Type B pancreatic cell (in vitro differentiated cells): ENCODE data around the gene ATP13A4. TPM values are rescaled to one million over a fixed set of nuclear protein-coding genes. Genes with fewer than 3 reads are reported as not detected.

Experiments used
- DNase-seq: peaks from one replicate; pipeline ENCODE4 v3.0.0; 2021; ENCODE audit warnings: mixed read lengths; ENCODE audit not compliant: unreplicated experiment; ENCODE audit errors: extremely low spot score
- H3K27ac Mint-ChIP-seq: 2 replicates; pipeline ENCODE4 v1.8.0; 2021; ENCODE audit warnings: mild to moderate bottlenecking, mixed read lengths
- H3K27me3 Mint-ChIP-seq: 2 replicates; pipeline ENCODE4 v1.8.0; 2021; ENCODE audit warnings: mixed read lengths
- H3K36me3 Mint-ChIP-seq: 2 replicates; pipeline ENCODE4 v1.8.0; 2021; ENCODE audit warnings: mixed read lengths
- H3K4me1 Mint-ChIP-seq: one replicate; pipeline ENCODE4 v1.8.0; 2021; ENCODE audit warnings: mixed read lengths; ENCODE audit not compliant: unreplicated experiment
- H3K4me3 Mint-ChIP-seq: 2 replicates; pipeline ENCODE4 v1.8.0; 2021; ENCODE audit warnings: mild to moderate bottlenecking, mixed read lengths
- H3K9me3 Mint-ChIP-seq: 2 replicates; pipeline ENCODE4 v1.8.0; 2021; ENCODE audit warnings: mixed read lengths
- CTCF ChIP-seq: fragments of 200-600 bp; sonication (generic); conservative IDR thresholded peaks from 2 replicates; pipeline ENCODE4 v1.5.0; 2021; ENCODE audit warnings: antibody characterized with exemption, mild to moderate bottlenecking
- total RNA-seq: library from RNA; stranded (reverse); gene quantifications from 2 replicates; pipeline ENCODE4 v1.2.1, GENCODE V29; 2021; ENCODE audit warnings: low replicate concordance

The ATP13A4 gene
- total RNA-seq, 1 donor from 2014 or later = 10.2 TPM

- Mint-ChIP-seq H3K9me3 (no peaks in the 10 kb centered on the region), H3K27ac (no peak overlapping the region), H3K4me3 (no peak overlapping the region), H3K36me3 (no peaks in the 10 kb centered on the region), H3K27me3 (no peaks in the 10 kb centered on the region), H3K4me1 (peaks cover 5% of the 10 kb centered on the region)
- no peak for DNase-seq
- TF ChIP-seq CTCF = no peak
These were observed 73.3 kb downstream of the ATP13A4 start for GRCh38 chr3:193481436-193481835.

GRCh38 chr3:193474446-193474845 is 80.2 kb downstream of the ATP13A4 start:
- no peak overlapping the region for H3K27ac Mint-ChIP-seq
- H3K27me3 Mint-ChIP-seq = no peaks in the 10 kb centered on the region
- H3K9me3 Mint-ChIP-seq = no peaks in the 10 kb centered on the region
- H3K4me3 Mint-ChIP-seq = no peak overlapping the region
- TF ChIP-seq CTCF = no peak
- no peak for DNase-seq
- peaks cover 6% of the 10 kb centered on the region for H3K4me1 Mint-ChIP-seq
- H3K36me3 Mint-ChIP-seq = no peaks in the 10 kb centered on the region

GRCh38 chr3:193470710-193471109 is 84.0 kb downstream of the ATP13A4 start:
- TF ChIP-seq CTCF = no peak
- no peak overlapping the region for H3K4me3 Mint-ChIP-seq
- no peak for DNase-seq
- H3K36me3 Mint-ChIP-seq = no peaks in the 10 kb centered on the region
- H3K4me1 Mint-ChIP-seq = no peaks in the 10 kb centered on the region
- H3K27ac Mint-ChIP-seq = no peak overlapping the region
- H3K27me3 Mint-ChIP-seq = no peaks in the 10 kb centered on the region
- H3K9me3 Mint-ChIP-seq = no peaks in the 10 kb centered on the region

- Mint-ChIP-seq H3K27ac (no peak overlapping the region), H3K36me3 (no peaks in the 10 kb centered on the region), H3K27me3 (no peaks in the 10 kb centered on the region), H3K9me3 (no peaks in the 10 kb centered on the region), H3K4me1 (no peaks in the 10 kb centered on the region), H3K4me3 (no peak overlapping the region)
- TF ChIP-seq CTCF = no peak
- no peak for DNase-seq
These were observed 88.6 kb downstream of the ATP13A4 start for GRCh38 chr3:193465992-193466608.

- Mint-ChIP-seq H3K36me3 (peaks cover 3% of the 10 kb centered on the region), H3K4me3 (no peak overlapping the region), H3K4me1 (no peaks in the 10 kb centered on the region), H3K9me3 (no peaks in the 10 kb centered on the region), H3K27me3 (peaks cover 3% of the 10 kb centered on the region), H3K27ac (no peak overlapping the region)
- no peak for DNase-seq
- no peak for TF ChIP-seq CTCF
These were observed 89.8 kb downstream of the ATP13A4 start for GRCh38 chr3:193464889-193465288.

- H3K4me1 Mint-ChIP-seq = peaks cover 17% of the 10 kb centered on the region
- no peak for DNase-seq
- H3K27ac Mint-ChIP-seq = peak overlapping the region; percentile 67
- no peak for TF ChIP-seq CTCF
- no peaks in the 10 kb centered on the region for H3K9me3 Mint-ChIP-seq
- no peak overlapping the region for H3K4me3 Mint-ChIP-seq
- H3K36me3 Mint-ChIP-seq = peaks cover 3% of the 10 kb centered on the region
- peaks cover 9% of the 10 kb centered on the region for H3K27me3 Mint-ChIP-seq
These were observed 97.2 kb downstream of the ATP13A4 start for GRCh38 chr3:193457526-193457925.
